GM12891 (cell line): Measurements from ENCODE around the gene PUM1.

Source experiments
- DNase-seq: peaks from one replicate; pipeline ENCODE4 v3.0.0; 2011; ENCODE audit warnings: low spot score; ENCODE audit not compliant: insufficient read length
- FAIRE-seq: peaks from 2 replicates; lab custom pipeline; 2011; peaks lifted over from hg19 to GRCh38; lab: Jason Lieb, UNC
- PAX5 ChIP-seq: IDR thresholded peaks from 2 replicates; pipeline ENCODE4 v1.6.1; 2011; ENCODE audit warnings: low read length, moderate library complexity, mild to moderate bottlenecking; ENCODE audit not compliant: insufficient read depth, severe bottlenecking
- POLR2A ChIP-seq: IDR thresholded peaks from 2 replicates; pipeline ENCODE4 v1.6.1; 2011; ENCODE audit warnings: low read depth, low read length, control low read depth
- POLR2AphosphoS5 ChIP-seq: IDR thresholded peaks from 2 replicates; pipeline ENCODE4 v1.6.1; 2011; ENCODE audit warnings: low read depth, low read length, control low read depth
- POU2F2 ChIP-seq: IDR thresholded peaks from 2 replicates; pipeline ENCODE4 v1.6.1; 2011; ENCODE audit warnings: low read depth, mild to moderate bottlenecking, control low read depth, low read length, moderate library complexity
- SPI1 ChIP-seq: IDR thresholded peaks from 2 replicates; pipeline ENCODE4 v1.6.1; 2011; ENCODE audit warnings: low read depth, low read length, control low read depth
- TAF1 ChIP-seq: IDR thresholded peaks from 2 replicates; pipeline ENCODE4 v1.6.1; 2011; ENCODE audit warnings: low read depth, low read length, control low read depth

Gene PUM1

DNA sequence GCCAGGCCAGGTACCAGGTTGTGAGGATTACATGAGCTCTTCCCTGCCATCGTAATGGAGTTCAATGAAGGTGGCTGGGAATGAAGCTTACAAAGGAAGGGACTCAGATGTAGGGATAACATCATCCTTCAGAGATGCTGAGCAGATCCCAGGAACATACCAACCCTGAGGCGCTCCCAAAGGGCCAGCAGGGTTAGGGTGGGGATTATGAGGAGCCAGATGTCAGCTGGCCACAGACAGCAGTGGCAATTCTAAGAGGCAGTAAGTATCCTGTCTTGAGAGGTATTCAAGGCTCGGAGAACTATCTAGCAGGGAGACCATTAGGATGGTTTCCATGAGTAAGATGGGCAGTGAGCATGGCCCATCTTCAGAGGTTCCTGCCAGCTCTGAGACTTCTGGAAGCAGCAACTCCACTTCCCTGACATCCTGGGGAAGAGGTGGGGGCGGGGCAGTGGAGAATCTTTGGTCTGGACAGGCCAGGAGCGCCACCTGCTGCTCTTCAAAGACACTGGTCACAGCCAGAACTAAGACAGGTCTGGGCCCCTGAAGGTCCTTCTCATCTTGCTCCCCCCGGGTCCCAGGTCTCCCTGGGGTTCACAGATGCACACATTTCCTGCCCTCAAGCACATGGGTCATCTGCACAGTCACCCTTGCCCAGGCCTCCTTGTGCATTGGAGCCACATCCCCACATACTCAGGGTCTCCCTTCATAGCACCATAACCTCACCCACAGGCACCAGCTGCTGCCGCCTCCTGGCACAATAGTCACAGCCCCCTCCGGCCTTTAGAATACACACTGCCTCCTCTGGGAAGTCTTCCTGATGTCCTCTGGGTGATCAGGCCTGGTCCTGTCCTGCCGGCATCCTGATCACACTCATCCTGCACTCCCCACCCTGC lies 154.2 kb downstream of the PUM1 start:
- TF ChIP-seq POLR2A (no peak), PAX5 (no peak), SPI1 (no peak)
- peak; percentile 58 for DNase-seq
- FAIRE-seq = no peak

- DNase-seq (no peak), FAIRE-seq (no peak)
- TF ChIP-seq POLR2A (no peak), POLR2AphosphoS5 (no peak), TAF1 (no peak), PAX5 (no peak), POU2F2 (no peak), SPI1 (no peak)
Measured at GRCh38 chr1:30909365-30910068, 156.0 kb downstream of the PUM1 start.

DNA sequence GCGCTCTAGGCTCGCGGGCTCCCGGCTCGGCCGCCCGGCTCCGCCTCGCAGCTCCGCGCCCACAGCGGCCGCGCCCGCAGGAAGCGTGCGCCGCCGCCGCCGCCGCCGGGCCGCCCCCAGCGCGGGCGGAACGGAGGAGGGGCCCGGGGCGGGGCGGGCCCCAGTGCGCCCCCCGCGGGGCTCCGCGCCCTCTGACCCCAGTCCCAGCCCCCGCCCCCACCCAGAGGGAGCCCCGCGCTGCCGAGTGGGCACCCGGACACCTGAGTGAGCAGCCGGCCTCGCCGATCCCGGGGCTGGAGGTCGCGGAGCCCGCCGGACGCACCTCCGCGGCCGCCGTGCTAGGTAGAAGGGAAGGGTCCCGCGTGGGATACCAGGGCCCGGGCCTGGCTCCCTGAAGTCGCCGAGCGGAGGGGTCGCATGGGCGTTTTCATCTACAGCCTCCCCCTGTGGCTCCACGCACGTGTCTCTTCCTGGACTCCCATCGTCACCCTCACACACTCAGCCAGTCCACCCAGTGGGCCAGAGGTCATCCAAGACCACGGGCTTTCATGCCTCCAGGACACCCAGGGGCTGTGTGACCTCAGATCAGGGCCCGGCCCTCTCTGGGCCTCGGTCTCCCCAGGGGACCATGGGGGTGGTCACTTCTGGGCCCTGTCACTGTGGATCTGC lies 156.7 kb downstream of the PUM1 start, which contains the start of gene SDC3:
Gene SDC3, minus strand, starts transcription at position 63 of the 669 bp plus-strand sequence. CDS start 172 bp downstream, outside the sequence.
- no peak for TF ChIP-seq POLR2A
- no peak for TF ChIP-seq POLR2AphosphoS5
- no peak for TF ChIP-seq SPI1
- TF ChIP-seq PAX5 = no peak
- no peak for TF ChIP-seq POU2F2
- no peak for TF ChIP-seq TAF1
- FAIRE-seq = no peak
- peak; percentile 58 for DNase-seq

DNA sequence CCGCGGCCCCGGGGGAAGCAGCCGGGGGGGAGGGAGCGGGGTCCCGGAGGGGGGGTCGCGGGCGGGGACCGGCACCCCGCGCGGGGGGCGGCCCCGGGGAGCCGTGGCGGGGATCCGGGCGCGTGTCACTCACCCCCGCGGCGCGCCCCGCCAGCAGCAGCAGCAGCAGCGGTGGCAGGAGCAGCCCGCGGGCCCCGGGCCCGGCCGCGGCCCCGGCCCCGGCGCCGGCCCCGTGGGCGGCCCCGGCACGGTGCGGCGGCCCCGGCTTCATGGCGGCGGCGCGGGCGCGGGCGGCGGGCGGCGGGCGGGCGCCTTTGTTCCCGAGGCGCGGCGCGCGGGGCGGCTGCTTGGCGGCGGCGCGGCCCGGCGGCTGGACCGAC lies 157.2 kb downstream of the PUM1 start:
- TF ChIP-seq SPI1 = no peak
- TF ChIP-seq POU2F2 = no peak
- TF ChIP-seq POLR2AphosphoS5 = no peak
- no peak for TF ChIP-seq TAF1
- no peak for TF ChIP-seq POLR2A
- no peak for TF ChIP-seq PAX5
- DNase-seq = no peak
- FAIRE-seq = no peak

DNA sequence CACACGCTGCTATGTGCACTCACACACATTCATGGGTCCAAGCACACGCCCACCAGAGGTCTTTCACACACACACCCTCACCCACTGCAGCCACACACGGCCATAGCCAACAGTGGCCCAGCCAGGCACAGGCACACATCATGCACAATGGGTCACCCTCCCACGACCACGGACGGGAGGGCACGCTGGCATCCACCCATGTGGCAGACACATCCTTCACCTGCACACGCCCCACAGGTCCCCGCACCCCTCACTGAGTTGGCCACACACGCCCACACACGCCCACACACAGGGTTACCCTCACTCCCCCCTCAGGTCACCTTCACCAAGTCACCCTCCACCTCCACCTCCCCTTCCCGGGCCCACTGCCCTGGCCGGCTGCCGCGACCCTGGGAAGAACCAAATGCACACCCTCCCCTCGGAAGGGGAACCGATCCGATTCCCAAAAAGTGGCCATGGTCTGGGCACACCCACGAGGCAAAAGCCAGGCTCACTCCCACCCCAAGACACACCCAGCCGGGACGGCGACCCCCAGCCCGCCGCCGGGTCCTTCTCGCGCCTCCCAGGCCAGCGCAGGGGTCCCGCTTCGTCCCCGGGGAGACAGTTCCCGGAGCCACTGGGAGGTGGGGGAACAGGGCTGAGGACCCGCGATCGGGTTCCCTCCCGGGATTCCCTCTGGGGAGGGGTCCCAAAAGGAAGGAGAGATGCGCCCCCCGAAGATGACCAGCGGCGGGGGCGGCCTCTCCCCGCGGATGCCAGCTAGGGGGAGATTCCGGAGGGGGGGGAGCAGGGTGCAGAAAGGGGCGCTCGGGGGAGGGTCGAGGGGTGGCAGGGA lies 157.8 kb downstream of the PUM1 start:
- no peak for DNase-seq
- no peak for FAIRE-seq

DNA sequence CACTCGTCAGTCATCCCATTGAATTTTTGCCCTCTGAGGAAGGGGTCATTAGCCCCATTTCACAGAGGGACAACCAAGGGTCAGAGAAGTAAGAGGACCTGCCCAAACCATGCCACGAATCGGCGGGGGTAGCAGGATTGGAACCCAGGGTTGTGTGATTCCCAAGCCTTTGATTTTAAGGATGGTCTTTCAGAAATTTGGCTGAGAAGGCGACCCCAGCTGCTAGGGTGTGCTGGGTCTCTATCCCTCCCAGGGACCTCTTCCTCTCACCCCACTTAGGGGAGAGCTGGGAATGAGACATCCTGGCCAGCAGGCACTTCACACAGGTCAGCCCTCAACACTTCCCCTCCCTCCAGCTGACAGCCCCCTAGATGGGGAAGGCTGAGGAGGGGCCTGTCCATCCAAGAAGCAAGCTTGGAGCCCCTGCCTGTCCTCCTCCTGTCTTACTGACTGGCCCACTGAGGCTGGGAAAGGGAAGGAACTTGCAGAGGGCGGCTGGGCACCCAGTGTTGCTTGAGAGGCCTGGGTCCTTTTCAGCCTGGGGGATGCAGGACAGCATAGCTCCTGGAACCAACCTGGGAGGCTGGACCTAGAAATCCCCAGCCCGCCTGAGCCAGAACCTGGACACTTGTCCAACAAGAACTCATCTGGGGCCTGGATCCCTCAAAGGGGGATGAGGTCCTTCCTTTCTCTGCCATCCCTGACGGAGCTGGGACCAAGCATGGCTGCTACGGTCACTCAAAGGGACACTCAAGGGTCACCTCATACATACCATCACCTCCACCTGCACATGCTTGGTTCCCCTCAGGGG lies 158.7 kb downstream of the PUM1 start:
- TF ChIP-seq POLR2A (no peak), PAX5 (no peak), SPI1 (no peak), TAF1 (no peak), POU2F2 (no peak), POLR2AphosphoS5 (no peak)
- FAIRE-seq (no peak), DNase-seq (no peak)

More for the DNA sequence above, 157.8 kb downstream of the PUM1 start:
- no peak for TF ChIP-seq SPI1
- no peak for TF ChIP-seq PAX5
- TF ChIP-seq POLR2AphosphoS5 = no peak
- no peak for TF ChIP-seq POU2F2
- no peak for TF ChIP-seq TAF1
- TF ChIP-seq POLR2A = no peak

DNA sequence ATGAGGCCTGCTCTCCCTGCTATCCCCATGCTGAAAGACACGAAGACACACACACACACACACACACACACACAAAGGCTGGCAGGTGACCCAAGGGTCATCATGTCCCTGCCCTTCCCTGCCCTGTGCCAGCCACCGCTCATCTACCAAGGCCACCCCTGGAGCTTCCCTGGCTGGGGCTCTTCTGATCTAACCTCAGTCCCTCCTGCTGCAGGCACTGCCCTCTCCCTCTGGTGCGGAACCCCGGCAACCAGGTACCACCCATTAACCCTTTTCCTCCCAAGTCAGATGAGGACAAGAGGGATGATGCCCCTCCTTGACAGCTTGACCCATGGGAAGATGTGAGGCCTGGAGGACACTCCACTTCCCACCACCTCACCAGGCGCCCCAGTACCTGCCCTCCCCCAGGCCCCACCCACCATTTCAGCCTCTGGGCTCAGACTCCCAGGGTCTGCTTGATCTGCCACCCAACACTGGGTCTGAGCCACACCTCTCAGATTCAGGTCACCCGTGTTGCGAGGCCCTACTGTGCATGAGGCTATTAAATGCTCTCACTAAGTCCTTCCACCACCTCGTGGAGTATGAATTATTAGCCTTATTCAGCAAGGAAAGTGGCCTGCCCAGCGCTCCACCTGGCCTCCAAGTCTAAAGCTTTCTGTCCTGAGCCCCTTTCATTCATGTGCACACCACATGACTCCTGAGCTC lies 159.4 kb downstream of the PUM1 start:
- TF ChIP-seq TAF1 (no peak), SPI1 (no peak), PAX5 (no peak), POLR2A (no peak), POU2F2 (no peak)
- no peak for DNase-seq
- FAIRE-seq = no peak

GRCh38 chr1:30905403-30905802 lies 160.1 kb downstream of the PUM1 start:
- TF ChIP-seq TAF1 (no peak), PAX5 (no peak), POLR2AphosphoS5 (no peak), POU2F2 (no peak), POLR2A (no peak), SPI1 (no peak)
- FAIRE-seq (no peak), DNase-seq (no peak)
